ENCODE measurements around the gene SCARF2.
A peak's percentile ranks its signal among the peaks of the same experiment; 100 is the strongest.
"Not testable (repeated sequence)": the region's sequence is repeated elsewhere in the genome, so short reads cannot be mapped to it uniquely, and the experiment has no call there.

Gene SCARF2

GRCh38 chr22:20409385-20409784 is 28.2 kb downstream of the SCARF2 start:
- DNase-seq (ENCODE audit: low read depth): not testable (repeated sequence)

- no peak for DNase-seq (ENCODE audit: low read depth)
These were observed 28.7 kb downstream of the SCARF2 start for GRCh38 chr22:20408891-20409290.

- no peak for DNase-seq (ENCODE audit: low read depth)
These were observed 29.8 kb downstream of the SCARF2 start for GRCh38 chr22:20407829-20408228.

- no peak for DNase-seq (ENCODE audit: low read depth)
These were observed 30.8 kb downstream of the SCARF2 start for GRCh38 chr22:20406686-20407408.

- DNase-seq (ENCODE audit: low read depth): no peak
These were observed 31.5 kb downstream of the SCARF2 start for GRCh38 chr22:20405931-20406685.

- DNase-seq (ENCODE audit: low read depth): no peak
These were observed 32.2 kb downstream of the SCARF2 start for GRCh38 chr22:20405291-20405930.

- no peak for DNase-seq (ENCODE audit: low read depth)
These were observed 32.7 kb downstream of the SCARF2 start for GRCh38 chr22:20404881-20405280.

- no peak for DNase-seq (ENCODE audit: low read depth)
These were observed 33.9 kb downstream of the SCARF2 start for GRCh38 chr22:20403779-20404140.

GRCh38 chr22:20402960-20403778 is 34.5 kb downstream of the SCARF2 start:
- DNase-seq (ENCODE audit: low read depth): no peak

GRCh38 chr22:20401376-20402014 is 36.1 kb downstream of the SCARF2 start:
- DNase-seq (ENCODE audit: low read depth): no peak

- DNase-seq (ENCODE audit: low read depth): no peak
These were observed 36.8 kb downstream of the SCARF2 start for GRCh38 chr22:20400606-20401375.

GRCh38 chr22:20399866-20400605 is 37.6 kb downstream of the SCARF2 start:
- DNase-seq (ENCODE audit: low read depth): no peak

GRCh38 chr22:20398420-20398819 is 39.2 kb downstream of the SCARF2 start:
- no peak for DNase-seq (ENCODE audit: low read depth)

GRCh38 chr22:20397498-20397897 is 40.1 kb downstream of the SCARF2 start:
- no peak for DNase-seq (ENCODE audit: low read depth)

- no peak for DNase-seq (ENCODE audit: low read depth)
These were observed 41.0 kb downstream of the SCARF2 start for GRCh38 chr22:20396639-20397038.

- no peak for DNase-seq (ENCODE audit: low read depth)
These were observed 41.7 kb downstream of the SCARF2 start for GRCh38 chr22:20395907-20396287.

GRCh38 chr22:20395181-20395906 is 42.3 kb downstream of the SCARF2 start:
- DNase-seq (ENCODE audit: low read depth): no peak

- DNase-seq (ENCODE audit: low read depth): peak; percentile 75
These were observed 43.7 kb downstream of the SCARF2 start, which contains the start of gene ZNF74 for GRCh38 chr22:20393705-20394476. Gene ZNF74, plus strand, starts transcription at chr22:20394151. Its CDS starts 478 bp downstream, at chr22:20394629.

All from activated T-helper 9 cell treated with anti-CD3 and anti-CD28 coated beads, Interleukin-2, amount 50 U/mL, for 16 hours (primary cell).